HCT116 (cell line): ENCODE results near the gene RGCC. TPM values are rescaled to one million over a fixed set of nuclear protein-coding genes. Genes with fewer than 3 reads are reported as not detected.

Source experiments
- ATAC-seq: fragments of 200-7000 bp; cut with Tn5 transposase; 2 replicates; pipeline ENCODE4 v1.9.1; 2020; ENCODE audit warnings: mild to moderate bottlenecking, moderate library complexity
- BruUV-seq: library from RNA; stranded (reverse); fragments of 400-500 nt; replicated peaks from 2 replicates; lab custom pipeline; 2021; lab: Mats Ljungman, UMichigan
- CTCF ChIA-PET: fragments of 300-600 bp; sonication (Branson Sonifier 250); formaldehyde crosslinking; loops from one replicate; lab custom pipeline; 2021; ENCODE audit warnings: antibody characterized with exemption; lab: Charles Lee
- POLR2A ChIA-PET: fragments of 300-600, 350-600 bp; sonication (Branson Sonifier 250); formaldehyde crosslinking; loops from one replicate; lab custom pipeline; 2021; ENCODE audit warnings: antibody characterized with exemption; lab: Charles Lee
- RAD21 ChIA-PET, 2 experiments: fragments of 300-600 bp; sonication (Branson Sonifier 250); formaldehyde crosslinking; loops; one replicate each; lab custom pipeline; 2023; ENCODE audit warnings: low total read pairs in 2 of 2; ENCODE audit not compliant: uncharacterized antibody in 2 of 2, unreplicated experiment in 2 of 2, low non-redundant PET in 1 of 2; lab: Charles Lee
- DNase-seq: peaks from one replicate; pipeline ENCODE4 v3.0.0-alpha.2; 2010; ENCODE audit warnings: low read depth, low spot score
- H2AFZ ChIP-seq: fragments of 200-600 bp; shearing (Covaris generic), sonication (generic); 2 replicates; pipeline ENCODE4 v1.6.1; 2017; ENCODE audit warnings: low read depth, mixed run types, mixed read lengths, antibody characterized with exemption, low read length; ENCODE audit not compliant: poor library complexity, severe bottlenecking
- H3K27ac ChIP-seq: 2 replicates; pipeline ENCODE4 v1.5.1; 2012; ENCODE audit warnings: low read depth, low read length
- H3K27me3 ChIP-seq: fragments of 200-600 bp; sonication (generic); 2 replicates; pipeline ENCODE4 v1.6.1; 2016; ENCODE audit warnings: mixed run types, low read length, mixed read lengths; ENCODE audit not compliant: insufficient read depth
- H3K36me3 ChIP-seq, 2 experiments: fragments of 200-500 bp in 1 of 2; fragments of 200-600 bp in 1 of 2; sonication (Bioruptor generic) in 1 of 2; sonication (generic) in 1 of 2; 2 replicates each; pipeline versions ENCODE4 v1.5.1 to v1.6.1; 2014 to 2016; ENCODE audit warnings: low read length in 2 of 2, inconsistent platforms in 1 of 2, mixed read lengths in 1 of 2, mixed run types in 1 of 2; ENCODE audit not compliant: insufficient read depth in 2 of 2, control insufficient read depth in 1 of 2
- H3K4me1 ChIP-seq, 2 experiments: fragments of 200-600 bp in 1 of 2; sonication (generic) in 1 of 2; 2 replicates each; pipeline versions ENCODE4 v1.5.1 to v1.6.1; 2012 to 2017; ENCODE audit warnings: low read length in 2 of 2, inconsistent platforms in 1 of 2, mild to moderate bottlenecking in 1 of 2, mixed read lengths in 1 of 2, mixed run types in 1 of 2, moderate library complexity in 1 of 2; ENCODE audit not compliant: insufficient read depth in 2 of 2, control insufficient read depth in 1 of 2
- H3K4me2 ChIP-seq: fragments of 200-600 bp; sonication (generic); 2 replicates; pipeline ENCODE4 v1.6.1; 2017; ENCODE audit warnings: mixed run types, low read length, mixed read lengths
- H3K4me3 ChIP-seq, 2 experiments: fragments of 200-600 bp in 1 of 2; sonication (generic) in 1 of 2; replicated peaks in 1 of 2; 2 replicates each; pipeline ENCODE4 v1.5.1; 2011 to 2016; ENCODE audit warnings: low read length in 2 of 2, control low read depth in 1 of 2, low read depth in 1 of 2, mild to moderate bottlenecking in 1 of 2, mixed read lengths in 1 of 2, mixed run types in 1 of 2
- H3K79me2 ChIP-seq: fragments of 200-600 bp; sonication (generic); 2 replicates; pipeline ENCODE4 v1.6.1; 2017; ENCODE audit warnings: mild to moderate bottlenecking, mixed run types, low read length, moderate library complexity, mixed read lengths; ENCODE audit not compliant: insufficient read depth
- H3K9ac ChIP-seq: fragments of 200-600 bp; sonication (generic); 2 replicates; pipeline ENCODE4 v1.6.1; 2016; ENCODE audit warnings: low read length, mixed read lengths
- H3K9me2 ChIP-seq: fragments of 200-600 bp; sonication (generic), shearing (Covaris generic); 2 replicates; pipeline ENCODE4 v1.6.1; 2017; ENCODE audit warnings: mixed run types, mild to moderate bottlenecking, moderate library complexity; ENCODE audit not compliant: insufficient read depth
- H3K9me3 ChIP-seq, 2 experiments: fragments of 200-500 bp in 1 of 2; fragments of 200-600 bp in 1 of 2; sonication (Bioruptor generic) in 1 of 2; sonication (generic) in 1 of 2; 2 replicates each; pipeline ENCODE4 v1.6.1; 2014 to 2017; ENCODE audit warnings: low read length in 2 of 2, mixed read lengths in 2 of 2, inconsistent platforms in 1 of 2, low read depth in 1 of 2, mild to moderate bottlenecking in 1 of 2, mixed run types in 1 of 2, moderate library complexity in 1 of 2; ENCODE audit not compliant: control insufficient read depth in 1 of 2, insufficient read depth in 1 of 2
- H4K20me1 ChIP-seq: fragments of 200-600 bp; sonication (generic), shearing (Covaris generic); 2 replicates; pipeline ENCODE4 v1.6.1; 2017; ENCODE audit warnings: mixed run types, mild to moderate bottlenecking, moderate library complexity; ENCODE audit not compliant: insufficient read depth
- ATF3 ChIP-seq: IDR thresholded peaks from 2 replicates; pipeline ENCODE4 v1.6.1; 2012
- CBX3 ChIP-seq: IDR thresholded peaks from 2 replicates; pipeline ENCODE4 v1.6.1; 2012; ENCODE audit warnings: low read depth
- CEBPB ChIP-seq: IDR thresholded peaks from 2 replicates; pipeline ENCODE4 v1.6.1; 2012; ENCODE audit warnings: low read depth
- CTCF ChIP-seq, 3 experiments: fragments of 200-600 bp in 1 of 3; sonication (generic) in 1 of 3; IDR thresholded peaks in 2 of 3; conservative IDR thresholded peaks in 1 of 3; 2 replicates each; pipeline ENCODE4 v1.5.1; 2012 to 2017; ENCODE audit warnings: low read depth in 2 of 3, low read length in 2 of 3, antibody characterized with exemption in 1 of 3, borderline replicate concordance in 1 of 3, control low read depth in 1 of 3, mild to moderate bottlenecking in 1 of 3, mixed read lengths in 1 of 3, mixed run types in 1 of 3, moderate library complexity in 1 of 3; ENCODE audit not compliant: insufficient read depth in 1 of 3
- EGR1 ChIP-seq: IDR thresholded peaks from 2 replicates; pipeline ENCODE4 v1.6.1; 2012; ENCODE audit warnings: low read depth
- ELF1 ChIP-seq: IDR thresholded peaks from 2 replicates; pipeline ENCODE4 v1.6.1; 2012; ENCODE audit warnings: low read depth, borderline replicate concordance
- EZH2 ChIP-seq: fragments of 200-600 bp; sonication (generic); IDR thresholded peaks from 2 replicates; pipeline ENCODE4 v1.6.1; 2017; ENCODE audit warnings: antibody characterized with exemption, mixed run types
- EZH2phosphoT487 ChIP-seq: fragments of 200-600 bp; IDR thresholded peaks from 2 replicates; pipeline ENCODE4 v1.6.1; 2018; ENCODE audit warnings: antibody characterized with exemption, borderline replicate concordance
- FOSL1 ChIP-seq: IDR thresholded peaks from 2 replicates; pipeline ENCODE4 v1.6.1; 2012; ENCODE audit warnings: low read depth
- JUND ChIP-seq: IDR thresholded peaks from 2 replicates; pipeline ENCODE4 v1.6.1; 2012
- POLR2A ChIP-seq: IDR thresholded peaks from 2 replicates; pipeline ENCODE4 v1.7.0; 2011; ENCODE audit warnings: borderline replicate concordance; ENCODE audit not compliant: insufficient read depth, insufficient read length; ENCODE audit errors: extremely low read depth
- POLR2AphosphoS5 ChIP-seq: IDR thresholded peaks from 2 replicates; pipeline ENCODE4 v1.6.1; 2011; ENCODE audit warnings: mild to moderate bottlenecking, low read depth, low read length, moderate library complexity
- RAD21 ChIP-seq: IDR thresholded peaks from 2 replicates; pipeline ENCODE4 v1.6.1; 2012; ENCODE audit warnings: low read depth, mild to moderate bottlenecking
- REST ChIP-seq: IDR thresholded peaks from 2 replicates; pipeline ENCODE4 v1.6.1; 2012; ENCODE audit warnings: low read depth
- SIN3A ChIP-seq: IDR thresholded peaks from 2 replicates; pipeline ENCODE4 v1.6.1; 2012; ENCODE audit warnings: low read depth
- SP1 ChIP-seq: IDR thresholded peaks from 2 replicates; pipeline ENCODE4 v1.6.1; 2012; ENCODE audit warnings: low read depth
- YY1 ChIP-seq: IDR thresholded peaks from 2 replicates; pipeline ENCODE4 v1.6.1; 2011; ENCODE audit warnings: low read length, low read depth, moderate library complexity, mild to moderate bottlenecking; ENCODE audit not compliant: insufficient replicate concordance; ENCODE audit errors: extremely low read depth
- ZBTB33 ChIP-seq: IDR thresholded peaks from 2 replicates; pipeline ENCODE4 v1.6.1; 2011; ENCODE audit warnings: mild to moderate bottlenecking, low read length, moderate library complexity; ENCODE audit not compliant: insufficient replicate concordance; ENCODE audit errors: extremely low read depth
- ZFX ChIP-seq: fragments of 450-650 bp; IDR thresholded peaks from 2 replicates; pipeline ENCODE4 v1.6.1; 2017
- ZNF274 ChIP-seq: fragments of 200-500 bp; sonication (Bioruptor generic); IDR thresholded peaks from 2 replicates; pipeline ENCODE4 v1.6.1; 2014; ENCODE audit warnings: mild to moderate bottlenecking, low read depth, low read length, inconsistent platforms
- intact Hi-C: fragments of 100-400 bp; cut with micrococcal nuclease; formaldehyde crosslinking; loops from 2 replicates; pipeline ENCODE4 v1.10.0; 2022
- total RNA-seq: library from RNA; stranded (reverse); gene quantifications from one replicate; pipeline ENCODE4 v1.2.1, GENCODE V29; 2021; ENCODE audit not compliant: unreplicated experiment

RGCC gene
- total RNA-seq, 1 experiment from 2014 or later = 3.2 TPM

- no TSS peak for BruUV-seq
- ATAC-seq = no peak
- no peaks in the 10 kb centered on the region for H3K9me3 ChIP-seq
- POLR2A ChIA-PET = no interaction called here
- no peak overlapping the region for H3K9ac ChIP-seq
- no peak overlapping the region for H3K4me2 ChIP-seq
- no peak overlapping the region for H3K4me3 ChIP-seq
- no peak overlapping the region for H2AFZ ChIP-seq
- TF ChIP-seq POLR2AphosphoS5 (no peak), FOSL1 (no peak), ZFX (no peak), POLR2A (no peak), CTCF (IDR thresholded peaks at IDR 0.05 in 2 of 3, conservative IDR thresholded peaks at IDR 0.05 in 1 of 3; ENCODE audit: borderline replicate concordance in 1 of 3, insufficient read depth in 1 of 3, low read depth in 2 of 3, low read length in 2 of 3) (no peak), SP1 (no peak), RAD21 (no peak), ATF3 (no peak), EZH2phosphoT487 (no peak), EGR1 (no peak), JUND (no peak), EZH2 (no peak), ELF1 (no peak), CEBPB (no peak), YY1 (no peak), SIN3A (no peak), ZBTB33 (no peak), CBX3 (no peak), REST (no peak), ZNF274 (no peak)
- TF ChIP-seq, all 23 proteins: peak for 0
- intact Hi-C loops = no loop called here
- Histone ChIP-seq H3K79me2 (no peaks in the 10 kb centered on the region), H3K27me3 (no peaks in the 10 kb centered on the region), H4K20me1 (no peaks in the 10 kb centered on the region), H3K4me1 (peaks cover 11 to 27% of the 10 kb centered on the region in 2 experiments), H3K27ac (no peak overlapping the region), H3K36me3 (no peaks in the 10 kb centered on the region), H3K9me2 (no peaks in the 10 kb centered on the region)
- CTCF ChIA-PET = interaction anchor here (0.9 to 1.6 kb wide), 3 partner anchors 88 to 193 kb away, joined by 3 to 6 read pairs (median 3); no protein-coding TSS in a partner anchor
- no peak for DNase-seq
- RAD21 ChIA-PET = no interaction called here
Measured at GRCh38 chr13:41460074-41460465, 2.7 kb downstream of the RGCC start.
